IPS-18c (cell line): ENCODE data around the gene FAM3B.

ENCODE experiments used
- H3K4me3 ChIP-seq: 2 replicates; pipeline ENCODE4 v1.7.0; 2013; ENCODE audit warnings: low read depth, mild to moderate bottlenecking, low read length, moderate library complexity; ENCODE audit not compliant: insufficient read depth
- H3K9me3 ChIP-seq: one replicate; pipeline ENCODE4 v1.6.1; 2013; ENCODE audit warnings: mild to moderate bottlenecking, low read length, moderate library complexity; ENCODE audit not compliant: control insufficient read depth, insufficient read depth

FAM3B gene

DNA sequence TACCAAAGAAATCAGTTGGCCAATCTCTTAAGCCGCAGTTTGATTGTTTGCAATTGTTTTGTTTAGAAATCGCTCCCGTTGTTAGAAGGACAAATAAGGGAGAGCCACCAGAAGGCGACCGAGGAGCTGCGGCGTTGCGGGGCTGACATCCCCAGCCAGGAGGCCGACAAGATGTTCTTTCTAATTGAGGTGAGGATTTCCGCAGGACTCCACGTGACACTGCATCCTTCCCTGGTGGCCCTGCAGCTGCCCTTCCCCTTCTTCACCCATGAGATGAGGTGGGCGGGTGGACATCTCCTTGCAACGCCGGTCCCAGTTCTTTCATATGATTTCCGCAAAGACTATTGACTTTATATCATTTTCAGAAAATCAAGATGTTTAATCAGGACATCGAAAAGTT, 82.2 kb downstream of the FAM3B start:
- Histone ChIP-seq H3K4me3 (no peak overlapping the region), H3K9me3 (no peaks in the 10 kb centered on the region)

- Histone ChIP-seq H3K9me3 (no peaks in the 10 kb centered on the region), H3K4me3 (no peak overlapping the region)
Measured at GRCh38 chr21:41399246-41399800, 82.7 kb downstream of the FAM3B start.

- H3K4me3 ChIP-seq, result no peak overlapping the region
- no peaks in the 10 kb centered on the region for H3K9me3 ChIP-seq
Measured at GRCh38 chr21:41402231-41402630, 85.6 kb downstream of the FAM3B start.

DNA sequence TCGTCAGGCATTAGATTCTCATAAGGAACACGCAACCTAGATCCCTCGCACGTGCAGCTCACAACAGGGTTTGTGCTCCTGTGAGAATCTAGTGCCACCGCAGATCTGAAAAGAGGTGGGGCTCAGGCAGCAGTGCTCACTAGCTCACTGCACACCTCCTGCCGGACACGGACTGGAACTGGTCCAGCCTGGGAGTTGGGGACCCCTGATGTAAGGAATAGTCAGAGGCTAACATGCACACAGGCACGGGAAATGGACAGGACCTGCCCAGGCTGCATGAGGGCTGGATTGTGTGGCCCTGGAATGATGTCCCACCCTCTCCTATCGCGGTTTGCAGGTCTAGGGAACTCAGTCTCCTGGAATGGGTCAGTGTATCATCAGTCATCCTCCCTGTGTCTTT, 86.2 kb downstream of the FAM3B start:
- H3K4me3 ChIP-seq, result no peak overlapping the region
- no peaks in the 10 kb centered on the region for H3K9me3 ChIP-seq

- H3K9me3 ChIP-seq, result no peaks in the 10 kb centered on the region
- no peak overlapping the region for H3K4me3 ChIP-seq
Measured at GRCh38 chr21:41403331-41403730, 86.7 kb downstream of the FAM3B start.

- Histone ChIP-seq H3K9me3 (no peaks in the 10 kb centered on the region), H3K4me3 (no peak overlapping the region)
Measured at GRCh38 chr21:41403966-41404365, 87.4 kb downstream of the FAM3B start.

DNA sequence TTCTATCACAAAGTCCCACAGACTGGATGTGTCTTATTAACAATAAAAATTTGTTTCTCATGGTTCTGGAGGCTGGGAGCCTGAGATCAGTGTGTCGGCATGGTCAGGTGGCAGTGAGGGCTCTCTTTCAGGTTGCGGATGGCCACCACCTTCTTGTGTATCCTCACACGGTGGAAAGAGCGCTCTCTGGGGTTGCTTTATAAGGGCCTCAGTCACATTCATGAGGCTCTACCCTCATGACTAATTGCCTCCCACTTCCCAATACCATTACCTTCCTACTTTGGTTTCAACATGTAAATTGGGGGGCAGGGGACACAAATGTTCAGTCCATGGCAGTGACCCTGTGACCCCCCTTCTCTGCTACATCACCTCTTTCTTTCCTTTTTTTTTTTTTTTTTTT, 88.7 kb downstream of the FAM3B start:
- no peaks in the 10 kb centered on the region for H3K9me3 ChIP-seq
- H3K4me3 ChIP-seq, result no peak overlapping the region

- H3K4me3 ChIP-seq, result no peak overlapping the region
- H3K9me3 ChIP-seq, result no peaks in the 10 kb centered on the region
Measured at GRCh38 chr21:41406340-41406739, 89.7 kb downstream of the FAM3B start.
